ENCODE results near the gene VSIR. TPM values are rescaled to one million over a fixed set of nuclear protein-coding genes. Genes with fewer than 3 reads are reported as not detected.

Gene VSIR
- total RNA-seq, 1 donor = 109 TPM

GRCh38 chr10:71783917-71784678 lies 10.8 kb upstream of the VSIR start:
- no peak for DNase-seq (ENCODE audit: low read depth in 2 of 3, low spot score in 2 of 3)

- DNase-seq (ENCODE audit: low read depth in 2 of 3, low spot score in 2 of 3) = peak in 1 of 3 donors; percentile 46
These were observed 9.7 kb upstream of the VSIR start for GRCh38 chr10:71782917-71783490.

DNA sequence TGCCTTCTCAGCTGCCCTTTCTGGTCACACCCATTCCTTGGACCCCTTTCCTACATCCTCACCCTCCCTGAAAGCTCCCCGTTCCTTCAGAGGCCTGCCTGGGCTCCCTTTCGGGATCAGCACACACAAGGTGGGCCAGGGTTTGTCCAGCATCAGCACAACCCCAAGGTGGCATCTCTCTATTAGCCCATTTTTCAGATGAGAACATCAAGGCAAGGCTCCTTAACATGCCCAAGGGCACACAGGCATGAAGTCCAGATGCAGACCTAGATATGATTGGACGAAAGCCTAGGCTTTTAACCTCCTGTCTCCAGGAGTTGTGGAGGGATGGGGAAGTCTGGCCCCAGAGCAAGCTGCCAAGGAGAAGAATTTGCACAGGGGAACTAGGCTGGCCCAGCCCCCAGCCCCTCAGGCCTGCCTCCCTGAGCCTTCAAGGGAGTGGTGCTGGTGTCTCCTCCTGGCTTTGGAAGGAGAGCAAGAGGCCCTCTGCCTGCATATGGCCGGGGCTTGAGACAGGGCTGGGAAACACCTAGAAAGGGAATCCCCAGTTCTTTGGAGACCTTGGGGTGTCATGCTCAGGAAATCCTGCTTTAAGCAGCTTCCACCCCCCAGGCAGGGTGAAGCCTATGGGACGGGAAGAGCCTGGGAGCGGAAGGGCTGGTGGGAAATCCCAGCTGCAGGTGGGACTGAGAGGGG lies 9.0 kb upstream of the VSIR start:
- DNase-seq (ENCODE audit: low read depth in 2 of 3, low spot score in 2 of 3) = no peak

- no peak for DNase-seq (ENCODE audit: low read depth in 2 of 3, low spot score in 2 of 3)
These were observed 7.4 kb upstream of the VSIR start for GRCh38 chr10:71780719-71781118.

DNA sequence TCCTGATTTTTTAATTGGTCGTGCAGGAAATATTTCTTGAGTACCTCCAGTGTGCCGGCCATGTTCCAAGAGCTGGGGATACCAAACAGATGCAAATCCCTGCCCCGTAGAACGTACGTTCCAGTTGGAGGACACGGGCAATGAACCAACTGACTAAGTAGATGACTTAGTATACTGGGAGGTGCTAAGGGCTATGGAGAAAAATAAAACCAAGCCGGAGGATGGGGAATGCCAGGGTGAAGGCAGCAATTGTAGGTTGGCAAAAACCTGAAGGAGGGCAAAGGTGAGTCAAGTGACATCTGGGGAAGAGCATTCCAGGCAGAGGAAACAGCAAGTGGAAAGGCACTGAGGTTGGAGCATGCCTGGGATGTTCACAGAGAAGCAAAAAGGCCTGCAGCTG lies 6.8 kb upstream of the VSIR start:
- no peak for DNase-seq (ENCODE audit: low read depth in 2 of 3, low spot score in 2 of 3)

GRCh38 chr10:71779641-71780040 lies 6.3 kb upstream of the VSIR start:
- DNase-seq (ENCODE audit: low read depth in 2 of 3, low spot score in 2 of 3) = no peak

DNA sequence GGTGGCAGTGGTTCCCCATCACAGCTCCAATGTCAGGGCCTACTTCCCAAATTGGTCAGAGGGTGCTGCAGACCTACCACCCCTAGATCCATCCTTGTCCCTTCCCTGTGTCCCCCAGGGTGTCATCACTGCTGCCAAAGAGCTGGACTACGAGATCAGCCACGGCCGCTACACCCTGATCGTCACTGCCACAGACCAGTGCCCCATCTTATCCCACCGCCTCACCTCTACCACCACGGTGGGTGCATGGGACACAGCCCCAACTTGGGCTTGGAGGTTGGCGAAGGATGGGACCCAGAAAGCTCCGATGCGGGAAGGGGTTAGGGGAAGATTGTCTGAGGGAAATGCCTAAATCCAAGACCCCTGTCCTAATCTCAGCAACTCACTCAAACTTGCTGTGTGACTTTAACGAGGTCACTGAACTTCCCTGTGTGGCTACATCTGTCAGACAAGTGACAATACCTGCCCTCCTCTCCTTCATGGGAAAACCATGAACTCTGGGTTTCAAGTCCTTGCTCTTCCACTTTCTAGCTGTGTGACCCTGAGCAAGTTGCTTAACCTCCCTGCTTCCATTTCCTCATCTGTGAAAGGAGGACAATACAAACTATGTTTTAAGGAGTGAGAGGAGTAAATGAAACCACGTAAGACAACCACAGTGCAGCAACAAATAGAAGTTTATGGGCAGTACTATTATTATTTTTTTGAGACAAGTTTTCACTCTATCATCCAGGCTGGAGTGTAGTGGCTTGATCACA lies 4.9 kb upstream of the VSIR start:
- no peak for DNase-seq (ENCODE audit: low read depth in 2 of 3, low spot score in 2 of 3)

- peak in 1 of 3 donors; percentile 6 for DNase-seq (ENCODE audit: low read depth in 2 of 3, low spot score in 2 of 3)
These were observed 4.1 kb upstream of the VSIR start for GRCh38 chr10:71777213-71777985.

DNA sequence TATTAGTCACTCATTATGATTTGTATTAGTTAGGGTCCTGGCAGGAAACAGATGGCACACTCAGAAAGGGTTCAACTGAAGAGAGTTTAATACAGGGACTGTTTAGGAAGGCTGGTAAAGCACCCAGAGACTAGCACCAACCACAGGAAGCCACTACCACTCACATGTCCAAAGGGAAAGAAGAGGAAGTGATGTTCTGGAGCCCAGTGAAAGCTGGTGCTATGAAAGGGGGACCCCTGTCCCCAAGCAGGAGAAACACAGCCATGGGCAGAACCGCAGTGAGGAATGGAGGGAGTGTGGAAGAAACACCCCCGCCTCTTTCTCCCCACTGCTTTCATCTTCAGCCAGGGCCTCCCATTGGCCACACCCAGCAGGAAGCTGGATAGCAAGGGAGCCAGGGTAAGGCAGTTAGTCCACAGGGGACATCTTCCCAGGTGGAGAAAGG lies 3.2 kb upstream of the VSIR start:
- peak in 2 of 3 donors; percentile 84 to 90 for DNase-seq (ENCODE audit: low read depth in 2 of 3, low spot score in 2 of 3)

GRCh38 chr10:71774916-71775702 lies 1.8 kb upstream of the VSIR start:
- peak in 1 of 3 donors; percentile 49 for DNase-seq (ENCODE audit: low read depth in 2 of 3, low spot score in 2 of 3)

- no peak for DNase-seq (ENCODE audit: low read depth in 2 of 3, low spot score in 2 of 3)
These were observed 494 bp downstream of the VSIR start for GRCh38 chr10:71772832-71773220.

- DNase-seq (ENCODE audit: low read depth in 2 of 3, low spot score in 2 of 3) = peak in 1 of 3 donors; percentile 56
These were observed 1.3 kb downstream of the VSIR start for GRCh38 chr10:71771821-71772617.

DNA sequence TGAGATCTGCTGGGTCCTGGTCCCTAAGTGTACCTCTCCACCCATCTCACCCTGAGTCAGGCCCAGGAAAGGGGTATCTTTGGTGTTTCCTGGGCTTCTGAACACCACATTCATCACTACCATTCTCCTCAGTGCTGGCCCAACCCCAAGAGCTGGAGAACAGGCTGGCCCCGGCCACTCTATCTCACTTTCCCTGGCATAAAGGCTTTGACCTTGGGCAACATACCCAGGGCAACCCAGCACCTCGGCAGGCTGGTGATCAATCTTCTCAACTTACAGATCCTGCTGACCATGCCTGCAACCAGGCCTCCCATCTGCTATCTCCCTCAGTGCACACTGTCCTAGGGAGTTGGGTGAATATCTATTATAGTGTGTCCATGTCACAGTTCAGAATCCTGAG lies 2.1 kb downstream of the VSIR start:
- DNase-seq (ENCODE audit: low read depth in 2 of 3, low spot score in 2 of 3) = no peak

DNA sequence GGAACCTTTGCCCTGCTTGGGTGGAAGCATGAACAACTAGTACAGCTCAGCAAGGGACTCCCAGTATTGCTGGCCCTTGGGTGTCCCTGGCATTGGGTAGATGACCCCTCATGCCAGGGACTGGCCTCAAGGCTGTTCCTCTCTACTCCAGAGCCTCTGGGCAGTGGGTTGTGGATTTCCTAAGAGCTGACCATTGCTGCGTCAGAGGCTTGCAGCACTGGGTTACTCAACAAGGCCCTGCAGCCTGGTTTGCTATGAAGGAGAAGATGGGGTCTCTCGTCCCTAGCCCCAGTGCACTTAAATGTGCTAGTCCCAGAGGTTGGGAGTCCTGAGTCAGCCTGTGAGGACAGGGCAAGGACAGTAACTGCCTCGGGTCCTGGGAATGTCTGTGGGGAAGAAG lies 2.5 kb downstream of the VSIR start:
- no peak for DNase-seq (ENCODE audit: low read depth in 2 of 3, low spot score in 2 of 3)

- no peak for DNase-seq (ENCODE audit: low read depth in 2 of 3, low spot score in 2 of 3)
These were observed 3.1 kb downstream of the VSIR start for GRCh38 chr10:71770255-71770654.

GRCh38 chr10:71769279-71769823 lies 4.0 kb downstream of the VSIR start:
- DNase-seq (ENCODE audit: low read depth in 2 of 3, low spot score in 2 of 3) = peak in 1 of 3 donors; percentile 37

DNA sequence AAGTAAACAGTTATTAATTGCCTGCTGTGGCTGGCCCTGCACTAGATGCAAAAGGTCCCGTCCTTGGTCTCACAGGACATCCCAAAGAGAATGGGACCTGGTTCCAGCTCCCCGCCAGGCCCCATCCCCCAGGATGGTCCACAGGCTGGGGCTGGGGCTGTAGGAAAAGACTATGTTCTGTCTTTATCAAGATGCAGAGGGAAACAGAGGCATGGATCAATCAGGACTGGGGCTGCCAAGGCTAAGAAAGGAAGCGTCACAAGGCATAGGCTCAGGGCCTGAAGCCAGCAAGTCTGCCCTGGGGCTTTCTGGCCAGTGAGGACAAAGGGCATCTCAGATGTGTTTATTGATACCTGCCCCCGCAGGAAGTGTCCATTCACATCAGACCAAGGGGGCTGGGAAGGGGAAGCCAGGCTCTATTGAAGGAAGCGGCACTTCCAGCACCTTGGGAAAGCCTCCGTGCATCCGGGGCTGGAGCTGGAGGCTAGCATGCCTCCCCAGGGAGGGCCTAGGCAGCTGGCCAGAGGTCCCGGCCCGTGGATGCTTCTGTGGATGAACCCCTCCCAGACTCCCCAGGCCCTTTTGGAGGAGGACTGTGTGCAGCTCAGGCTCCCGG lies 5.8 kb downstream of the VSIR start:
- DNase-seq (ENCODE audit: low read depth in 2 of 3, low spot score in 2 of 3) = no peak
